ENCODE data around the gene CFHR2.

DNA sequence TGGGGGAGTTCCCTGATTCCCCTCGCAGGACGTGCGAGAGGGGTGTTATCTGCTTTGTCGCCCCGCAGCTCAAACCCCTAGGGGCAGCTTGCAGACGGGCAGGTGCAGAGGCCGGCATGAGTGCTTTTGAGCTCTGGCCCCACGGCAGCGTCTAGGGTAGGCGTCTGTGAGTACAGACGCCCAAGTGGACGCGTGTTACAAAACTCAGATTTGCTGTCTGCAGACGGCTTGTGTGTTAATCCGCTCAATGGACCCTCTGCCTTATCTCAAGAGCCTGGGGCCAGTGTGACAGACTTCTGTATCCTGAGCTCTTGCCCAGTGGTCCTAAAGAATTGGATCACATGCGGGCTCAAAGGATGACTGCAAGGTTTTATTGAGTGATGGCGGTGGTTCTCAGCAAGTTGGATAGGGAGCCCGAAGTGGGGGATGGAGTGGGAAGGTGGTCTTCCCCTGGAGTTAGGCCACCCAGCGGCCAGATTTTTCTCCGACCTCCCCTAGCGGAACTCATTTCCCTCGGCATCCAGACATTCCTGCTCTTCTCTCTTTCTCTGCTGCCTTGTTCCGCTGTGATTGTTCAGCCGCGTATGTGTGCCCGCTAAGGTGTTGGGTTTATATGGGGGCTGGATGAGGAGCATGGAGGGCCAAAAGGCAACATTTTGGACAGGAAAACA is 46.2 kb upstream of the CFHR2 start:
- TF ChIP-seq, protein P1, sequence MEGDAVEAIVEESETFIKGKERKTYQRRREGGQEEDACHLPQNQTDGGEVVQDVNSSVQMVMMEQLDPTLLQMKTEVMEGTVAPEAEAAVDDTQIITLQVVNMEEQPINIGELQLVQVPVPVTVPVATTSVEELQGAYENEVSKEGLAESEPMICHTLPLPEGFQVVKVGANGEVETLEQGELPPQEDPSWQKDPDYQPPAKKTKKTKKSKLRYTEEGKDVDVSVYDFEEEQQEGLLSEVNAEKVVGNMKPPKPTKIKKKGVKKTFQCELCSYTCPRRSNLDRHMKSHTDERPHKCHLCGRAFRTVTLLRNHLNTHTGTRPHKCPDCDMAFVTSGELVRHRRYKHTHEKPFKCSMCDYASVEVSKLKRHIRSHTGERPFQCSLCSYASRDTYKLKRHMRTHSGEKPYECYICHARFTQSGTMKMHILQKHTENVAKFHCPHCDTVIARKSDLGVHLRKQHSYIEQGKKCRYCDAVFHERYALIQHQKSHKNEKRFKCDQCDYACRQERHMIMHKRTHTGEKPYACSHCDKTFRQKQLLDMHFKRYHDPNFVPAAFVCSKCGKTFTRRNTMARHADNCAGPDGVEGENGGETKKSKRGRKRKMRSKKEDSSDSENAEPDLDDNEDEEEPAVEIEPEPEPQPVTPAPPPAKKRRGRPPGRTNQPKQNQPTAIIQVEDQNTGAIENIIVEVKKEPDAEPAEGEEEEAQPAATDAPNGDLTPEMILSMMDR (conservative IDR thresholded peaks at IDR 0.05; ENCODE audit: low read length): no peak
- TF ChIP-seq EZH2phosphoT487 (IDR thresholded peaks at IDR 0.05; ENCODE audit: borderline replicate concordance, low read depth, low read length): no peak

All from OCI-LY7 (cell line).